Mucosa of descending colon (tissue), 3 donors: ENCODE measurements around the gene EFNA1. TPM values are rescaled to one million over a fixed set of nuclear protein-coding genes. Genes with fewer than 3 reads are reported as not detected.

Experiments
- ATAC-seq: fragments of 200-7000 bp; cut with Tn5 transposase; one replicate; pipeline ENCODE4 v1.9.1; 2020; ENCODE audit warnings: mild to moderate bottlenecking, moderate library complexity
- DNase-seq, 3 donors: peaks; one replicate each; pipeline ENCODE4 v3.0.0-alpha.2; 2020
- H3K36me3 ChIP-seq: fragments of 200-600 bp; one replicate; pipeline ENCODE4 v1.8.0; 2021; ENCODE audit warnings: low read depth, mild to moderate bottlenecking
- H3K4me1 ChIP-seq: fragments of 200-600 bp; one replicate; pipeline ENCODE4 v1.8.0; 2021; ENCODE audit warnings: low read depth, mild to moderate bottlenecking
- H3K4me3 ChIP-seq: fragments of 200-600 bp; one replicate; pipeline ENCODE4 v1.8.0; 2021; ENCODE audit warnings: mild to moderate bottlenecking
- H3K9me3 ChIP-seq: fragments of 200-600 bp; one replicate; pipeline ENCODE4 v1.8.0; 2021; ENCODE audit warnings: mild to moderate bottlenecking
- intact Hi-C, 2 donors: fragments of 100-400 bp; cut with DNase I in 1 of 2; cut with micrococcal nuclease in 1 of 2; formaldehyde crosslinking; loops; one replicate each; pipeline versions ENCODE4 v1.11.0 to v1.11.1; 2022; cut with DNase I, micrococcal nuclease
- total RNA-seq, 3 donors: library from RNA; stranded (reverse); fragmentation: NEBNext Ultra II Directional in 2 of 3; extraction: Animal tissue kit (Norgen Biotek cat#: 25700) in 2 of 3; gene quantifications; one replicate each; pipeline versions ENCODE4 v1.2.1 to v1.2.4, GENCODE V29; 2021 to 2023
- TF ChIP-seq, protein P1 (sequence below): fragments of 200-600 bp; IDR thresholded peaks from one replicate; pipeline ENCODE4 v1.8.0; 2022; ENCODE audit warnings: antibody characterized with exemption, mild to moderate bottlenecking
- donor health status: DM: no; HTN: no; CAD: no; lungs with moderate emphysema.
- donor health status: DM: no; HTN: no; CAD: no.
- donor health status: DM: no; HTN: yes; CAD: no.

Gene EFNA1
- total RNA-seq, 3 donors from 2014 or later = 46.3 to 198 (median 110) TPM

- H3K9me3 ChIP-seq = no peaks in the 10 kb centered on the region
- DNase-seq (peak in 2 of 3 donors; percentile 60 to 78), ATAC-seq (no peak)
- H3K4me3 ChIP-seq = no peak overlapping the region
- no peaks in the 10 kb centered on the region for H3K36me3 ChIP-seq
- intact Hi-C loops = loop anchor here in 1 of 2 donors (10.0 kb wide), 1 partner anchor 50 kb away; no protein-coding TSS in a partner anchor
- H3K4me1 ChIP-seq = peaks cover 24% of the 10 kb centered on the region
- TF ChIP-seq, protein P1, sequence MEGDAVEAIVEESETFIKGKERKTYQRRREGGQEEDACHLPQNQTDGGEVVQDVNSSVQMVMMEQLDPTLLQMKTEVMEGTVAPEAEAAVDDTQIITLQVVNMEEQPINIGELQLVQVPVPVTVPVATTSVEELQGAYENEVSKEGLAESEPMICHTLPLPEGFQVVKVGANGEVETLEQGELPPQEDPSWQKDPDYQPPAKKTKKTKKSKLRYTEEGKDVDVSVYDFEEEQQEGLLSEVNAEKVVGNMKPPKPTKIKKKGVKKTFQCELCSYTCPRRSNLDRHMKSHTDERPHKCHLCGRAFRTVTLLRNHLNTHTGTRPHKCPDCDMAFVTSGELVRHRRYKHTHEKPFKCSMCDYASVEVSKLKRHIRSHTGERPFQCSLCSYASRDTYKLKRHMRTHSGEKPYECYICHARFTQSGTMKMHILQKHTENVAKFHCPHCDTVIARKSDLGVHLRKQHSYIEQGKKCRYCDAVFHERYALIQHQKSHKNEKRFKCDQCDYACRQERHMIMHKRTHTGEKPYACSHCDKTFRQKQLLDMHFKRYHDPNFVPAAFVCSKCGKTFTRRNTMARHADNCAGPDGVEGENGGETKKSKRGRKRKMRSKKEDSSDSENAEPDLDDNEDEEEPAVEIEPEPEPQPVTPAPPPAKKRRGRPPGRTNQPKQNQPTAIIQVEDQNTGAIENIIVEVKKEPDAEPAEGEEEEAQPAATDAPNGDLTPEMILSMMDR = no peak
These were observed 46.9 kb downstream of the EFNA1 start for GRCh38 chr1:155174324-155175280.

DNA sequence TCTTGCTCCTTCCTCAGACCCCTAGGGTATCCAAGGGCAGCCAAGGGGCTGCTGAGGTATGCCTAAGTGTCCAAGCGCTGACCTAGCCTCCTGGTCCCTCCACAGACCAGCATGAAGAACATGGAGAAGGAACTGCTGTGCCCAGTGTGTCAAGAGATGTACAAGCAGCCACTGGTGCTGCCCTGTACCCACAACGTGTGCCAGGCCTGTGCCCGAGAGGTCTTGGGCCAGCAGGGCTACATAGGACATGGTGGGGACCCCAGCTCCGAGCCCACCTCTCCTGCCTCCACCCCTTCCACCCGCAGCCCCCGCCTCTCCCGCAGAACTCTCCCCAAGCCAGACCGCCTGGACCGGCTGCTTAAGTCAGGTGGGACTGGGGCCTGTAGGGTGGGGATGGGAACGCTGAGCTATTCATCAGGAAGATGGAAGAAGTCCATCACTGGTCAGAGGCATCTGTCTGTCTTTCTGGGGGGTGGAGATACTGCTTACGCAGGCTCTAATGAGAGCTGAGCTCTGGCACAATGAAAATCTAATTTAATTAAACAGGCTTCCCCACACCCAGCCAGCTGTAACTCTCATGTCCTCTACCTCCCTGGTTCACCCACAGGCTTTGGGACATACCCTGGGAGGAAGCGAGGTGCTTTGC lies 47.7 kb downstream of the EFNA1 start:
- intact Hi-C loops = loop anchor here in 1 of 2 donors (10.0 kb wide), 1 partner anchor 49 kb away; no protein-coding TSS in a partner anchor
- TF ChIP-seq, protein P1 = no peak
- ATAC-seq (no peak), DNase-seq (peak in 2 of 3 donors; percentile 42 to 62)
- Histone ChIP-seq H3K9me3 (no peaks in the 10 kb centered on the region), H3K4me1 (peaks cover 24% of the 10 kb centered on the region), H3K4me3 (no peak overlapping the region), H3K36me3 (no peaks in the 10 kb centered on the region)

DNA sequence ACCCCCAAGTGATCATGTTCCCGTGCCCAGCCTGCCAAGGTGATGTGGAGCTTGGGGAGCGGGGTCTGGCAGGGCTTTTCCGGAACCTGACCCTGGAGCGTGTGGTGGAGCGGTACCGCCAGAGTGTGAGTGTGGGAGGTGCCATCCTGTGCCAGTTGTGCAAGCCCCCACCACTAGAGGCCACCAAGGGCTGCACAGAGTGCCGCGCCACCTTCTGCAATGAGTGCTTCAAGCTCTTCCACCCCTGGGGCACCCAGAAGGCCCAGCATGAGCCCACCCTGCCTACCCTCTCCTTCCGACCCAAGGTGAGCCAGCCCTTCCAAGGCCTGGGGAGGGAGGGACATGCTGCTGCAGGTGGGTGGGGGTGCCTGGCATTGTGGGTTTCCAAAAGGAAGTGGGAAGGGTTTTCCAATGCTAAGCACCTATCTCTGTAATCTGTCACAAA lies 48.3 kb downstream of the EFNA1 start:
- Histone ChIP-seq H3K4me3 (no peak overlapping the region), H3K4me1 (peaks cover 24% of the 10 kb centered on the region), H3K9me3 (no peaks in the 10 kb centered on the region), H3K36me3 (no peaks in the 10 kb centered on the region)
- DNase-seq (peak in 2 of 3 donors; percentile 49 to 66), ATAC-seq (peak; percentile 11)
- intact Hi-C loops = loop anchor here in 1 of 2 donors (10.0 kb wide), 1 partner anchor 49 kb away; no protein-coding TSS in a partner anchor
- TF ChIP-seq, protein P1 = no peak

DNA sequence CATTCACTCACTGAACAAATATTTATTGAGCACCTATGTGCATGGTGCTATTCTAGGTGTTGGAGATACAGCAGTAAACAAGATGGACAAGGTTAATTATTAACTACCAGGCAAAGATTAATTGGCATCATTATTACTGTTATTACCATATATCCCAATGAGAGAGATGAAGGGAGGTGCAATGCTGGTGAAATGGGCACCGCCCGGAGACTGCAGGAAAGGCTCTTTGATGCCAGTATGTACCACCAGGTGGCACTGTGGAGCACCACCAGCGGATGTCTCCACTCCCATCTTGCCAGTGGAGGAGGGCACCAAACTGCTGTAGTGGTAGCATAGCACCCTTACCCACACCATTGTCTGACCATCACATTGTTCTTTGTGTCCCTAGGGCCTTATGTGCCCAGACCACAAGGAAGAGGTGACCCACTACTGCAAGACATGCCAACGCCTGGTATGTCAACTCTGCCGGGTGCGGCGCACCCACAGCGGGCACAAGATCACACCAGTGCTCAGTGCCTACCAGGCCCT lies 48.9 kb downstream of the EFNA1 start:
- DNase-seq = peak; percentile 87 to 96 (median 90)
- intact Hi-C loops = loop anchor here in 1 of 2 donors (10.0 kb wide), 1 partner anchor 48 kb away; no protein-coding TSS in a partner anchor
- ATAC-seq = peak; percentile 75
- Histone ChIP-seq H3K4me1 (peaks cover 24% of the 10 kb centered on the region), H3K4me3 (no peak overlapping the region), H3K9me3 (no peaks in the 10 kb centered on the region), H3K36me3 (no peaks in the 10 kb centered on the region)
- TF ChIP-seq, protein P1 = peak; percentile 82

DNA sequence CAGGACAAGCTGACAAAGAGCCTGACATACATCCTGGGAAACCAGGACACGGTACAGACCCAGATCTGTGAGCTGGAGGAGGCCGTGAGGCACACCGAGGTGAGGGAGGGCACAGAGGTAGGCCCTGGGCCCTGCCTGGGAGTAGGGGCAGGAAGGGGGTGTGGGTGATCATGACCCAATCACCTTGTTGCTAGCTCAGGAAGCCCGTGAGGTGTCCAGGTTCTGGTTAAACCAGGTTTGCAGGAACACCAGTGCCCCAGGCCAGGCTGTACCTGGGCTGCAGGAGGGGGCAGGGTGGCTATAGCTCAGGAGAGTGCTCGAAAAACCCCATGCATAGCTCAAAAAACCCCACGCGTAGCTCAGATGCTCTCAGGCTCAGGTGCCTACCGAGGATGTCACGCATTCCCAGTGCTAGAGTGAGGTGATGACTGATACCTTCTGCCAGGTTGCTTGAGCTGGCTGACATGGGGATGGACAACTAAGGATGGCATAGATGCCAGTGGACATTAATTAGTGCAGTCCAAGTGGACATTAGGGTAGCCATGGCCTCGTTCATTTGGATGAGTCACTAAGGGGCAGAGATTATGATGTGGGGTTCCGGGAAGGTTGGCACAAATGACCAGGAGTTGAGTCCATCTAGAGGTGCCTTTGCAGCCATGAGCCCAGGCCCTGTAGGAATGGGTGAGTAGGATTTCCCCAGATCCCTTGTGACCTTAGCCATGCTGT lies 49.7 kb downstream of the EFNA1 start:
- TF ChIP-seq, protein P1 = no peak
- H3K4me3 ChIP-seq = no peak overlapping the region
- no peaks in the 10 kb centered on the region for H3K9me3 ChIP-seq
- H3K4me1 ChIP-seq = peaks cover 19% of the 10 kb centered on the region
- intact Hi-C loops = loop anchor here in 1 of 2 donors (10.0 kb wide), 1 partner anchor 47 kb away; no protein-coding TSS in a partner anchor
- H3K36me3 ChIP-seq = no peaks in the 10 kb centered on the region
- ATAC-seq = no peak
- DNase-seq = peak in 1 of 3 donors; percentile 40
